Measurements from ENCODE around the gene RBM20.
"Not testable (repeated sequence)": the region's sequence is repeated elsewhere in the genome, so short reads cannot be mapped to it uniquely, and the experiment has no call there.

Gene RBM20

DNA sequence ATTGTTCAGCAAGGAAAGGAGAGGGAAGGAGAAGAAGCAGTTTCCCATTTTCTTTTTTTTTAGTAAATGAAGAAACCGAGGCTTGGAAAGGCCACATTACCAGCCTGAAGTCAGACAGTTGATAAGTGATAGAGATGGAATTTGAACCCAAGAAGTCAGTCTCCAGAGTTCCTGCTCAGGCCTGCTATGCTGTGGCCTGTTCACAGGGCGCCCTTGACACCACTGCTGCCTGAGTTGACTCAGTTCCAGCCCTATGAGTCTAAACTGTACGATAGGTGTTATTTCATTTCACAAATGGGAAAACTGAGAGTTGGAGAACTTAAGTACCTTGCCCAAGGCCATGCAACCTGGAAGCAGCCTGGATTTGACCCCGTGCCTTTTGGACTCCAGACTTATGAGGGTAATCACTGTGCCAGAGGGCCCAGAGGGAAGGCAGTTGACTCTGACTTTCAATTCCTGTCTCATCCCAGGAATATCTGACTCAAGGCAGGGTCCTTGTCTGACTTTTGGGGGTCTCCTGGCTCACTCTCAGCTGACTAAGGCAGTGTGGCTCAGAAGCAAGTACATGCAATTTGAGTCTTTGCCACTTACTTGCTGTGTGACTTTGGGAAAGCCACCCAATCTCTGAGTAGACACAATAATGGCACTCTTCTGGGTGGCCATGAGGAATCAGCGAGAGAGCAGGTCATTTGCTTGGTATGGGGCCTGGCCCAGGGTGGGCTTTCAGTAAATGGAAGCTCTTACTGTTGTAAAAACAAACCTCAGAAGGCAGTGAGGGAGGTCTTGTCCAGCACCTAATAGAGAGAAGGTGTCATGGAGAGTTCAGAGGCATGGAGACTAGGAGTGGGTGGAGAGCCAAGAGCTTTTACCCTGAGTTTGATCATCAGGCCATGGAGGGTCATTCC, 17.9 kb upstream of the RBM20 start:
- no peak for DNase-seq (ENCODE audit: low spot score)

DNA sequence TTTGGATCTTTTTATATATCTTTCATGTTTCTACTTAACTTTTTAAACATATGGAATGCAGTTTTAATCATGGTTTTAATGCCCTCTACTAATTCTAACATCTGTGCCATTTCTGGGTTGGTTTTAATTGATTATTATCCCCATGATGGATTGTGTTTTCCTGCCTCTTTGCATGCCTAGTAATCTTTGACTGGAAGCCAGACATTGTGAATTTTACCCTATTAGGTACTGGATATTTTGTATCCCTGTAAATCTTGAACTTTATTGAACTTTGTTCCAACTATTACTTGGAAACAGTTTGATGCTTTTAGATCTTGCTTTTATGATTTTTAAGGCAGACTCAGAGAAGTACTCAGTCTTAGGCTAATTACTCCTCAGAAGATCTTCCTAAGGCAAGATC, 16.0 kb upstream of the RBM20 start:
- DNase-seq (ENCODE audit: low spot score) = no peak

GRCh38 chr10:110629680-110630191, 14.4 kb upstream of the RBM20 start:
- DNase-seq (ENCODE audit: low spot score) = no peak

- DNase-seq (ENCODE audit: low spot score) = no peak
Observed at GRCh38 chr10:110631934-110632333, 12.2 kb upstream of the RBM20 start.

DNA sequence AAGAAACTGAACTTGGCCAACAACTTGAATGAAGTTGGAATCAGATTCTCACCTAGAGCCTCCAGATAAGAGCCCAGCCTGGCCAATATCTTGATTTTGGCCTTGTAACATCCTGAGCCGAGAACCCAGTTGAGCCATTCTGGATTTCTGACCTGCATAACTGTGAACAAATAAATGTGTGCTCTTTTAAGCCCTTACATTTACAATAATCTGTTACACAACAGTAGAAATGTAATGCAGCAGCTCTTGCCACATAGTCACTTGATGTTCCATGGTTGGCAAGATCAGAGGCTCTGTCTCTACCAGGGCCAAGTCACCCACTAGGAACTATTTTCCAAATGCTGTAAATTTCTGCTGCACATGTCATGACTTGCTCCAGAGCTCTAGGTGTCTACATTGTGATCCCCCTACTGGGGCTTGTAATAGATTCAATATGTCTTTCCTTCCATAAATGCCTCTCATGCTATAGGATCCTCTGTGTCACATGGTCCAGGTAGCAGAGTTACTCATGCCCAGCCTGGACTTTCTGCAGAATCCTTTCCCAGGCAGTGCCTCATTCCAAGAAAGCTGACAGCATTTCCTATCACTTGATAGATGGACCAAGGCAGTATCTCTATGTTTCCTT, 11.4 kb upstream of the RBM20 start:
- DNase-seq (ENCODE audit: low spot score) = no peak

DNA sequence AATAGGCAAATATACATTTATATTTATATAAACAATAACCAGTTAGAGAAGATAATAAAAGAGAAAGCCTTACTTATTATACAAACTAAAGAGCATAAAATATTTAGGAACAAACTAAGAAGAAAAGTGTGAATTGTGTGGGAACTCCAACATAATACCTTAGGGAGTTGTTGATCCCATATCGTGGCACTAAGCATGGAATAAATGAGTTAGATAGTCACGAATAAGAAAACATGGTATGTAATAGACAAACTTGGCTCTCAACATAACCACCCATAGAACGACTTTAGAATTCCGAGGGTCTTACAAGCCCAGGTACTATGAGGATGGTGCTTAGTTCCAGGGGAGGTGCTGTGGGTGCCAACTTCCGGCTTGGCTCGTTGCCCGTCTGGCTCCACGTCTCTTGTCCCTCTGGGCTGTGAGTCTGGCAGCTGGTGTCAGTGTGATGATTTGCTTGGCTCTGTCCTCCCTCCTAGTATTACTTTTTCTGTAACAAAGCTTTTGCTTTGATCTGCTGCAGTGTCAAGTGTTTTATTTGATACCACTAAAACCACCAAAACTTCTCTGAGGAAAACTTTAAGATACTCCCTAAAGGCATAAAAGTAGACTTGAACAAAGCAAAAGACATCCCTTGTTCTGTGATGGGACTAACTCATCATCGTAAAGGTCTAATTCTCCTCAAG, 9.5 kb upstream of the RBM20 start:
- DNase-seq (ENCODE audit: low spot score) = no peak

DNA sequence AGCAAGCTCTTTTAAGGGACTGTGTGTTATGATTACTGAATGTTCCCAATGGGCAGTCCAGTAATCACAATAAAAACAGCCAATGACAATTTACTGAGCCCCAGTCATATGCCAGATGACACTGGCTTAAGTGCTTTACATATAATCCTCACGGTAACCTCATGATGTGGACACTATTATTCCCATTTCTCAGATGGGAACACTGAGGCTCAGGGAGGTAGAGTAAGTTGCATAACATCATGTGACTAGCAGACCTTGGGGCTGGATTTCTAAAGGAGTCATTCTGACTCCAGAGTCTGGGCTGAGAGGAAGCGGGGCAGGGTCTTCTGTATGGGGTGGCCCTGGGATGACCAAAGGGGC, 7.6 kb upstream of the RBM20 start:
- DNase-seq (ENCODE audit: low spot score) = no peak

DNA sequence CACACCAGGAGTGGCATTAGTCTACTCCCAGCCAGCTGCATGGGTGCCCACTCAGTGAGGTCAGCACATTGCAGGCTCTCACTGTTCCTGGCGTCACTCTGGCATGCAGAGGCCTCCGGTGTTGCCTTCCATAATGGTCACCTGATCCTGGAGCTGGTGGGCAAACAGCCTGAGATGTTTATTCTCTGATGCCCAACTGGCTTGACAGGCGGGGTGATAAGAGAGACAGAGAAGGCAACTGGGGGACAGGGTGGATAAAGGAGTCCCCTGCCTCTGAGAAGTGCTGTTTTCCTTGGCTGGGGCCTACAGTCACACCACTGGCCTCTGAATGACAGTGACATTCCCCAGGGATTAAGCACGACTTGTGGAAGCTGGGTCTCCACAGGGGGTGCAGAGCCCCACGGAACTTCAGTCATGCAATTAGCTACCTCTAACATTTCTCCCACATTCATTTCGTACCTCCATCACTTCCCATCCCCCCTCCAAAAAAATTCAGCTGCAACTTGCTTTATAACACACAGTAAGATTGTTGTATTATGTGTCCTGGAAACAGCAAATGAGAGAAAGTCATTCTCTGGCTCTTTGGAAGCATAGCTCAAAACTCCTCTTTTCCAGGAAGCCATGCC, 7.1 kb upstream of the RBM20 start:
- no peak for DNase-seq (ENCODE audit: low spot score)

GRCh38 chr10:110637558-110638053, 6.5 kb upstream of the RBM20 start:
- no peak for DNase-seq (ENCODE audit: low spot score)

GRCh38 chr10:110638319-110638718, 5.8 kb upstream of the RBM20 start:
- no peak for DNase-seq (ENCODE audit: low spot score)

DNA sequence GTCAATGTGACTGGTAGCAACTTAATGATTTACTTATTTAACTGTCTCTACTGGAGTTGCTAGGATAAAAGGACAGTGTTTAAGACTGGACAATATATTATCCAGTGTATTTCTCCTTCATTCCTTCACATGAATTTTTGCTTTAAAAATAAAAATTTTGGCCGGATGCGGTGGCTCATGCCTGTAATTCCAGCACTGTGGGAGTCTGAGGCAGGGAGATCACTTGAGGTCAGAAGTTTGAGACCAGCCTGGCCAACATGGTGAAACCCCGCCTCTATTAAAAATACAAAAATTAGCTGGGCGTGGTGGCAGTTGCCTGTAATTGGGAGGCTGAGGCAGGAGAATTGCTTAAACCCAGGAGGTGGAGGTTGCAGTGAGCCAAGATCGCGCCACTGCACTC, 5.1 kb upstream of the RBM20 start:
- DNase-seq (ENCODE audit: low spot score) = not testable (repeated sequence)

GRCh38 chr10:110639858-110640257, 4.3 kb upstream of the RBM20 start:
- DNase-seq (ENCODE audit: low spot score) = not testable (repeated sequence)

DNA sequence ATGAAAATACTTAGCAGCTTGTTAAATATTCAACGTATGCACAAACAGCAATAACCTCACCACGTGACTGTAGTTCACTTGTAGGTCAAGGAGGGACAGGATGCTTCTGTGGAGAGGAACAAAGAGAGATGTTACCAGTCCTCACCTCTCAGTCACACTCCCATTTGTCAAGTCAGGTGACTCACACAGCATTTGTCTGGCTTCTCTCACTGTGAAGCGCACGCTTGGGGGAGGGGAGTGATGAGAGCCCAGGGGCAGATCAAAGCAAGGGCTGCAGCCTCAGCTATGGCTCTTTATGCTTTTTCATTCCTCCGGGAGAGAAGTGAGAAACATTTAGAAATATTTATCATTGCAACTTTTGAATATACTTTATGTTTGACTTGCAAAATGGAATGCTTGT, 2.9 kb upstream of the RBM20 start:
- no peak for DNase-seq (ENCODE audit: low spot score)

DNA sequence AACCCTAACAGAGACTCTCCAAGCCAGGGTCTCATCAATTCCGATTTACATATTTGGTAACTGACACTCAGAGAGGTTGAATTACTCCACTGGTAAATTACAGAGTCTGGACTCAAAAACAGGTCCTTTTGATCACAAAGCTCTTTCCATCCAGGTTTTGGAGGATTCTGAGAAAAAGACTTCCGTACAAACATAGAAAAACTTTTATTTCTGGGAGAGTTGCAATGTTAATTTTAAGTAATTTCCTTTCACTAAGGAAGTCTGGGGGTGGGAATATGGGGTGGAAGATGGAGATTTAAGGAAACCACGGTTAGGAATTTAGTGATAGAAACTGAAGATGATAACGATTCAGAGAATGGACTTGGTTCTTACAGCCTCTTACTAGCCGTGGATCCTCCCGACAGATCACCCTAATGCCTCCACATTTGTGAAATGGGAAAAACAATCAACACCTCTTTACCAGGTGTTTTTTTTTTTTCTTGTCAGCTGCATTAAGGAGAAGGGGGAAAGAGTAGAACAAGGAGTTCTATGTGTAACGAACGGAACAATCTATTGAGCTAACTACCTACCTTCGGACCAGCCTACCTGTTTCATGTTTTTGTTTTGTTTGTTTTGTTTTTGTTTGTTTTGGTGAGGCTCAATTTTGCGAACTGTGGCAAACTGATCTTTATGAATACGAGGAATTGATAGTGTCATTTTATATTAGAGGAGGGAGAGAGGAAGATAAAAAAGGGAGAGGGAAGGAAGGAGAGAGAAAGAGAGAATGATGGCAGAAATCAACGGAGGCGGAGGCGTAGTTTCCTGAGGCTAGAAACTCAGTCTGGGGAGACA, 1.7 kb upstream of the RBM20 start:
- no peak for DNase-seq (ENCODE audit: low spot score)

DNA sequence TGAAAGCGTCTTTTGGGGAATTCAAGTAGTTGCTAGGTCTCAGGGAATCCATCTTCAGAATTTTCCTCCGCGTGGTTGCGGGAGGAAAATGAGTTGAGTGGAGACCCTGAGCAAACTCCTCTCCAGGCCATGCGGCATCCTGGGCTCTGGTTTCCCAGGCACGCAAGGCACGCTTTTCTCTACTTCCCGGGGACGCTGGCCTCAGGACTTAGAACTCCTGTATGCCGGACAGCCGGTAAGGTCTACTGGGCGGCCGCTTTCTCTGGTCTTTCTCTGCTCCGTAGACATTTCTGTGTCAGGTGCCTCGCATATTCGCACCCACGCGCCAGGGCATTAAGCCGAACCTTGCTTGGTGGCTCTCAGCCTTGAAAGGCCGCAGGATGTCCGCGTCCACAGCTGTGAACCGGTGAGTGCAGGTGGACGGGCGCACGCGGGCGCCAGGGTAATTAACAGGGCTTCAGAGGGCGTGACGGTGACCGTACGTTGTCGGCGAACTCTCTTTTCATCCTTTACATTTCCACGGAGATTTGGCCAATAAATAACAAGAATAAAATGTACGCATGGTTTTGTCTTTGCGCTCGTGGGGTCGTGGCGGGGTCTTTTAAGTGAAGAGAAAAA, 992 bp upstream of the RBM20 start:
- no peak for DNase-seq (ENCODE audit: low spot score)

GRCh38 chr10:110644598-110645462, 694 bp downstream of the RBM20 start:
- DNase-seq (ENCODE audit: low spot score) = no peak

- DNase-seq (ENCODE audit: low spot score) = no peak
Observed at GRCh38 chr10:110646417-110647135, 2.4 kb downstream of the RBM20 start.

- no peak for DNase-seq (ENCODE audit: low spot score)
Observed at GRCh38 chr10:110647136-110647430, 2.9 kb downstream of the RBM20 start.

DNA sequence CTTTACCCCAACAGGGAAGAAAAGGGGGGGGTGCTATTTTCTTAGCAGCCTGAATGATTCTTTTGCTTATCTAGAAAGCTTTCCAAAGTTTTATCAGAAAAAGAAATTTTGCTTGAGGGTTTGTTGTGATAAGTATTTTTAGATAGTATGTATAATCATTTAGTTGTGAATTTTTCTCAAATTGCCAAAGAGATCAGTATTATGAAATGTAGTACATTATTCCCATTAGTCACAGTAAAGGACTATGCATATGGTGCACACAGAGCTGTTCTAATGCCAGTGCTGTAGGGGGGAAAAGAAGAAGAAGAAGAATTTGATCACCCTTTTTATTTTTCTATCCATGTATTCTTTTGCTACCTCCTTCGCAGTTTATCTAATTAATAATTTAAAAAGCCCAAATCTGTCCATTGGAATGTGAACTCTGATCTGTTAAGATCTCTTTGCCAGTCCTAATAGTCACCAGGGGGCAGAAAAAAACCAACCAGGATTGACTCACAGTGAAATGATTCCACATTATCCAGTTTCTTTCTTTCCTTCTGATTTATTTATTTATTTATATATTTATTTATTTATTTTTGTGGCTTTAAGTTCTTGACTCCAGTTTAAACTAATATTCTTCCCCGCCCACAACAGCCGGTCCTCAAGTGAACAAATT, 4.7 kb downstream of the RBM20 start:
- DNase-seq (ENCODE audit: low spot score) = no peak
